Neuronal stem cell (in vitro differentiated cells): Measurements from ENCODE around the gene ADH5.

Experiments
- DNase-seq: peaks from one replicate; pipeline ENCODE4 v3.0.0-alpha.2; 2013; ENCODE audit warnings: low spot score
- H2AFZ ChIP-seq: one replicate; pipeline ENCODE4 v1.6.1; 2013; ENCODE audit warnings: mild to moderate bottlenecking, low read length, inconsistent platforms
- H2AK5ac ChIP-seq: 2 replicates; pipeline ENCODE4 v1.6.1; 2013; ENCODE audit warnings: low read depth, mild to moderate bottlenecking, inconsistent platforms, low read length, moderate library complexity, mixed read lengths
- H2BK120ac ChIP-seq: 2 replicates; pipeline ENCODE4 v1.6.1; 2013; ENCODE audit warnings: low read depth, mild to moderate bottlenecking, inconsistent platforms, low read length, moderate library complexity, mixed read lengths
- H2BK12ac ChIP-seq: one replicate; pipeline ENCODE4 v1.6.1; 2013; ENCODE audit warnings: low read length, inconsistent platforms
- H2BK15ac ChIP-seq: 2 replicates; pipeline ENCODE4 v1.6.1; 2013; ENCODE audit warnings: mild to moderate bottlenecking, low read length, inconsistent platforms, mixed read lengths
- H2BK5ac ChIP-seq: one replicate; pipeline ENCODE4 v1.6.1; 2013; ENCODE audit warnings: inconsistent platforms, mild to moderate bottlenecking, low read length, moderate library complexity
- H3K14ac ChIP-seq: one replicate; pipeline ENCODE4 v1.6.1; 2013; ENCODE audit warnings: low read length, inconsistent platforms
- H3K18ac ChIP-seq: 2 replicates; pipeline ENCODE4 v1.6.1; 2013; ENCODE audit warnings: low read length, inconsistent platforms
- H3K23ac ChIP-seq: 2 replicates; pipeline ENCODE4 v1.6.1; 2013; ENCODE audit warnings: low read depth, mild to moderate bottlenecking, mixed read lengths, low read length, inconsistent platforms; ENCODE audit not compliant: poor library complexity
- H3K27ac ChIP-seq: replicated peaks from 3 replicates; pipeline ENCODE4 v1.5.1; 2013; ENCODE audit warnings: low read length, inconsistent platforms
- H3K27me3 ChIP-seq, 3 experiments: 2 replicates each; pipeline ENCODE4 v1.6.1; 2013; ENCODE audit warnings: low read length in 3 of 3, mild to moderate bottlenecking in 2 of 3, inconsistent platforms in 1 of 3, low read depth in 1 of 3, mixed read lengths in 1 of 3, moderate library complexity in 1 of 3; ENCODE audit not compliant: control insufficient read depth in 3 of 3, insufficient read depth in 3 of 3
- H3K36me3 ChIP-seq, 2 donors: replicated peaks in 1 of 2; 2 replicates each; pipeline ENCODE4 v1.6.1; 2013; ENCODE audit warnings: low read length in 2 of 2; ENCODE audit not compliant: control insufficient read depth in 2 of 2, insufficient read depth in 2 of 2
- H3K4ac ChIP-seq: 2 replicates; pipeline ENCODE4 v1.6.1; 2013; ENCODE audit warnings: inconsistent platforms, mild to moderate bottlenecking, low read length, moderate library complexity
- H3K4me1 ChIP-seq, 2 donors: 1 replicate in 1 of 2; 2 replicates in 1 of 2; pipeline ENCODE4 v1.6.1; 2013; ENCODE audit warnings: low read length in 2 of 2, low read depth in 1 of 2; ENCODE audit not compliant: control insufficient read depth in 2 of 2, insufficient read depth in 1 of 2
- H3K4me2 ChIP-seq: one replicate; pipeline ENCODE4 v1.6.1; 2013; ENCODE audit warnings: mild to moderate bottlenecking, low read length, inconsistent platforms; ENCODE audit not compliant: insufficient read depth, poor library complexity, severe bottlenecking
- H3K4me3 ChIP-seq, 2 donors: 2 replicates each; pipeline ENCODE4 v1.5.1; 2013; ENCODE audit warnings: low read length in 2 of 2, mild to moderate bottlenecking in 2 of 2, inconsistent platforms in 1 of 2, moderate library complexity in 1 of 2
- H3K79me1 ChIP-seq: one replicate; pipeline ENCODE4 v1.6.1; 2013; ENCODE audit warnings: low read depth, mild to moderate bottlenecking, inconsistent platforms, low read length, moderate library complexity
- H3K9ac ChIP-seq: one replicate; pipeline ENCODE4 v1.6.1; 2013; ENCODE audit warnings: mild to moderate bottlenecking, low read depth, low read length, inconsistent platforms; ENCODE audit not compliant: poor library complexity
- H3K9me3 ChIP-seq, 2 donors: replicated peaks in 1 of 2; 2 replicates each; pipeline versions ENCODE3 to v1.6.1; 2013; ENCODE audit warnings: low read length in 2 of 2, mild to moderate bottlenecking in 2 of 2, inconsistent platforms in 1 of 2, low read depth in 1 of 2, mixed read lengths in 1 of 2, moderate library complexity in 1 of 2; ENCODE audit not compliant: control insufficient read depth in 2 of 2, insufficient read depth in 1 of 2
- H4K8ac ChIP-seq: one replicate; pipeline ENCODE4 v1.6.1; 2013; ENCODE audit warnings: low read depth, mild to moderate bottlenecking, inconsistent platforms, low read length, moderate library complexity
- H4K91ac ChIP-seq: one replicate; pipeline ENCODE4 v1.6.1; 2013; ENCODE audit warnings: low read length, low read depth, mild to moderate bottlenecking, inconsistent platforms; ENCODE audit not compliant: poor library complexity
- WGBS, 2 donors: extraction: QIAGEN DNeasy Blood & Tissue Kit; methylation state at CpG; one replicate each; pipeline ENCODE4 v1.1.7; 2013; ENCODE audit warnings: missing lambda C conversion rate in 2 of 2, mixed read lengths in 1 of 2; ENCODE audit not compliant: insufficient read length in 2 of 2, insufficient replicate concordance in 1 of 2; ENCODE audit errors: extremely low coverage in 2 of 2; 5-methylcytosine and 5-hydroxymethylcytosine counted together

Gene ADH5

GRCh38 chr4:99029018-99029735 is 59.4 kb downstream of the ADH5 start:
- Histone ChIP-seq H3K27me3 (no peaks in the 10 kb centered on the region), H2AFZ (no peak overlapping the region), H2BK12ac (no peak overlapping the region), H3K4me3 (no peak overlapping the region), H3K4me1 (no peaks in the 10 kb centered on the region), H3K9ac (no peak overlapping the region), H3K14ac (no peak overlapping the region), H3K27ac (no peak overlapping the region), H4K91ac (no peak overlapping the region), H3K36me3 (peaks cover 0 to 42% of the 10 kb centered on the region in 2 donors), H2BK5ac (no peak overlapping the region), H2BK120ac (no peak overlapping the region), H3K4me2 (no peak overlapping the region), H2BK15ac (no peak overlapping the region), H2AK5ac (no peak overlapping the region), H3K9me3 (no peaks in the 10 kb centered on the region), H3K4ac (no peak overlapping the region), H3K79me1 (peaks cover 2% of the 10 kb centered on the region), H3K18ac (no peak overlapping the region), H3K23ac (no peak overlapping the region), H4K8ac (no peak overlapping the region)
- DNase-seq, result no peak
- WGBS, 2 donors, result no CpG with 5 or more reads among the region's 1 CpG

GRCh38 chr4:99028187-99028586 is 60.4 kb downstream of the ADH5 start:
- H2AK5ac ChIP-seq, result no peak overlapping the region
- H2BK12ac ChIP-seq, result no peak overlapping the region
- H2BK5ac ChIP-seq, result no peak overlapping the region
- no peak overlapping the region for H4K91ac ChIP-seq
- peaks cover 0 to 4% of the 10 kb centered on the region in 2 donors for H3K9me3 ChIP-seq
- no peak overlapping the region for H2BK120ac ChIP-seq
- no peak overlapping the region for H3K14ac ChIP-seq
- no peak overlapping the region for H3K27ac ChIP-seq
- H2BK15ac ChIP-seq, result no peak overlapping the region
- H3K36me3 ChIP-seq, result peaks cover 0 to 36% of the 10 kb centered on the region in 2 donors
- peaks cover 2% of the 10 kb centered on the region for H3K79me1 ChIP-seq
- no peaks in the 10 kb centered on the region for H3K27me3 ChIP-seq
- no peak overlapping the region for H2AFZ ChIP-seq
- no peak overlapping the region for H3K18ac ChIP-seq
- DNase-seq, result no peak
- H3K4me1 ChIP-seq, result no peaks in the 10 kb centered on the region
- H3K9ac ChIP-seq, result no peak overlapping the region
- H3K4me3 ChIP-seq, result no peak overlapping the region
- no peak overlapping the region for H3K23ac ChIP-seq
- H4K8ac ChIP-seq, result no peak overlapping the region
- no peak overlapping the region for H3K4ac ChIP-seq
- H3K4me2 ChIP-seq, result no peak overlapping the region

- H2AK5ac ChIP-seq, result no peak overlapping the region
- H3K9me3 ChIP-seq, result peaks cover 6 to 13% of the 10 kb centered on the region in 2 donors
- no peak overlapping the region for H2BK120ac ChIP-seq
- H2AFZ ChIP-seq, result no peak overlapping the region
- no peak overlapping the region for H2BK5ac ChIP-seq
- no peaks in the 10 kb centered on the region for H3K27me3 ChIP-seq
- WGBS, 2 donors, result no CpG with 5 or more reads among the region's 2 CpGs
- no peaks in the 10 kb centered on the region for H3K4me1 ChIP-seq
- no peak overlapping the region for H3K18ac ChIP-seq
- H4K8ac ChIP-seq, result no peak overlapping the region
- no peak overlapping the region for H3K23ac ChIP-seq
- no peak overlapping the region for H3K4ac ChIP-seq
- no peak overlapping the region for H3K9ac ChIP-seq
- no peak overlapping the region for H2BK15ac ChIP-seq
- H4K91ac ChIP-seq, result no peak overlapping the region
- H3K79me1 ChIP-seq, result peaks cover 8% of the 10 kb centered on the region
- H2BK12ac ChIP-seq, result no peak overlapping the region
- H3K36me3 ChIP-seq, result peaks cover 5 to 39% of the 10 kb centered on the region in 2 donors
- no peak for DNase-seq
- no peak overlapping the region for H3K27ac ChIP-seq
- H3K14ac ChIP-seq, result no peak overlapping the region
- no peak overlapping the region for H3K4me3 ChIP-seq
- no peak overlapping the region for H3K4me2 ChIP-seq
Measured at GRCh38 chr4:99027304-99027703, 61.3 kb downstream of the ADH5 start.

GRCh38 chr4:99025506-99025905 is 63.1 kb downstream of the ADH5 start:
- Histone ChIP-seq H3K18ac (no peak overlapping the region), H3K27ac (no peak overlapping the region), H3K4me2 (no peak overlapping the region), H3K36me3 (peaks cover 7 to 33% of the 10 kb centered on the region in 2 donors), H3K4ac (no peak overlapping the region), H2AK5ac (no peak overlapping the region), H3K4me3 (no peak overlapping the region), H2BK120ac (no peak overlapping the region), H4K8ac (no peak overlapping the region), H3K9ac (no peak overlapping the region), H3K9me3 (peaks cover 14 to 30% of the 10 kb centered on the region in 2 donors), H2BK5ac (no peak overlapping the region), H3K27me3 (no peaks in the 10 kb centered on the region), H3K4me1 (no peaks in the 10 kb centered on the region), H2BK15ac (no peak overlapping the region), H3K79me1 (peaks cover 11% of the 10 kb centered on the region), H2AFZ (no peak overlapping the region), H4K91ac (no peak overlapping the region), H3K23ac (no peak overlapping the region), H2BK12ac (no peak overlapping the region), H3K14ac (no peak overlapping the region)
- no CpG with 5 or more reads among the region's 1 CpG for WGBS, 2 donors
- no peak for DNase-seq
